Fibroblast of lung (primary cell): ENCODE measurements around the gene ASL. TPM values are rescaled to one million over a fixed set of nuclear protein-coding genes. Genes with fewer than 3 reads are reported as not detected.
"Not testable (repeated sequence)": the region's sequence is repeated elsewhere in the genome, so short reads cannot be mapped to it uniquely, and the experiment has no call there.

ENCODE experiments used
- DNase-seq, 2 donors: peaks; one replicate each; pipeline versions ENCODE4 v3.0.0 to v3.0.0-alpha.2; 2010; ENCODE audit warnings: low read depth in 2 of 2
- H2AFZ ChIP-seq: 2 replicates; pipeline ENCODE4 v1.5.1; 2012; ENCODE audit warnings: low read length, control low read depth, inconsistent platforms
- H3K27ac ChIP-seq: 2 replicates; pipeline ENCODE4 v1.5.1; 2011; ENCODE audit warnings: low read length, control low read depth; ENCODE audit not compliant: insufficient read depth
- H3K27me3 ChIP-seq: 2 replicates; pipeline ENCODE4 v1.5.1; 2011; ENCODE audit warnings: mild to moderate bottlenecking, low read length; ENCODE audit not compliant: control insufficient read depth, insufficient read depth
- H3K36me3 ChIP-seq: 2 replicates; pipeline ENCODE4 v1.5.1; 2011; ENCODE audit warnings: low read length; ENCODE audit not compliant: control insufficient read depth, insufficient read depth
- H3K4me1 ChIP-seq: 2 replicates; pipeline ENCODE4 v1.5.1; 2011; ENCODE audit warnings: low read length; ENCODE audit not compliant: control insufficient read depth, insufficient read depth; ENCODE audit errors: extremely low read depth
- H3K4me2 ChIP-seq: 2 replicates; pipeline ENCODE4 v1.5.1; 2011; ENCODE audit warnings: low read length, control low read depth; ENCODE audit not compliant: insufficient read depth; ENCODE audit errors: extremely low read depth
- H3K4me3 ChIP-seq, 4 experiments: fragments of 200-600 bp in 1 of 4; sonication (generic) in 1 of 4; replicated peaks in 1 of 4; 2 replicates each; pipeline ENCODE4 v1.5.1; 2011 to 2016; ENCODE audit warnings: low read length in 4 of 4, low read depth in 3 of 4, mild to moderate bottlenecking in 3 of 4, control low read depth in 2 of 4, inconsistent platforms in 1 of 4, mixed read lengths in 1 of 4; ENCODE audit not compliant: insufficient read depth in 1 of 4; ENCODE audit errors: control extremely low read depth in 1 of 4
- H3K79me2 ChIP-seq: 2 replicates; pipeline ENCODE4 v1.5.1; 2012; ENCODE audit warnings: mild to moderate bottlenecking, low read length, inconsistent platforms; ENCODE audit not compliant: control insufficient read depth, insufficient read depth
- H3K9ac ChIP-seq: 2 replicates; pipeline ENCODE4 v1.5.1; 2011; ENCODE audit warnings: mild to moderate bottlenecking, low read length, control low read depth; ENCODE audit not compliant: insufficient read depth
- H3K9me3 ChIP-seq: 2 replicates; pipeline ENCODE4 v1.5.1; 2012; ENCODE audit warnings: low read depth, low read length; ENCODE audit not compliant: control insufficient read depth, insufficient read depth
- H4K20me1 ChIP-seq: 2 replicates; pipeline ENCODE4 v1.5.1; 2011; ENCODE audit warnings: low read length; ENCODE audit not compliant: control insufficient read depth, insufficient read depth; ENCODE audit errors: extremely low read depth
- EZH2 ChIP-seq: IDR thresholded peaks from 2 replicates; pipeline ENCODE4 v1.5.1; 2012; ENCODE audit warnings: low read length, control low read depth, mild to moderate bottlenecking; ENCODE audit errors: missing control alignments
- polyA plus RNA-seq, 2 donors: library from polyadenylated mRNA; depleted of rRNA in 1 of 2; stranded (reverse) in 1 of 2; unstranded in 1 of 2; fragments of >200 nt; gene quantifications; 2 replicates each; pipeline ENCODE4 v1.2.1, GENCODE V29; 2011 to 2012; ENCODE audit warnings: missing spikeins in 1 of 2
- total RNA-seq: library from RNA; depleted of rRNA; stranded (reverse); fragments of >200 nt; gene quantifications from 2 replicates; pipeline ENCODE4 v1.2.1, GENCODE V29; 2014
- TF ChIP-seq, protein P1 (sequence below), 2 donors: IDR thresholded peaks in 1 of 2; conservative IDR thresholded peaks in 1 of 2; 1 replicate in 1 of 2; 2 replicates in 1 of 2; pipeline ENCODE4 v1.5.1; 2011 to 2012; ENCODE audit warnings: low read length in 2 of 2, control low read depth in 1 of 2, inconsistent platforms in 1 of 2, low read depth in 1 of 2, mild to moderate bottlenecking in 1 of 2

ASL gene
- total and polyA plus RNA-seq, 2 donors (not counting 1 experiment from before 2014, with no cell fraction given) = 27.0 to 36.0 TPM

DNA sequence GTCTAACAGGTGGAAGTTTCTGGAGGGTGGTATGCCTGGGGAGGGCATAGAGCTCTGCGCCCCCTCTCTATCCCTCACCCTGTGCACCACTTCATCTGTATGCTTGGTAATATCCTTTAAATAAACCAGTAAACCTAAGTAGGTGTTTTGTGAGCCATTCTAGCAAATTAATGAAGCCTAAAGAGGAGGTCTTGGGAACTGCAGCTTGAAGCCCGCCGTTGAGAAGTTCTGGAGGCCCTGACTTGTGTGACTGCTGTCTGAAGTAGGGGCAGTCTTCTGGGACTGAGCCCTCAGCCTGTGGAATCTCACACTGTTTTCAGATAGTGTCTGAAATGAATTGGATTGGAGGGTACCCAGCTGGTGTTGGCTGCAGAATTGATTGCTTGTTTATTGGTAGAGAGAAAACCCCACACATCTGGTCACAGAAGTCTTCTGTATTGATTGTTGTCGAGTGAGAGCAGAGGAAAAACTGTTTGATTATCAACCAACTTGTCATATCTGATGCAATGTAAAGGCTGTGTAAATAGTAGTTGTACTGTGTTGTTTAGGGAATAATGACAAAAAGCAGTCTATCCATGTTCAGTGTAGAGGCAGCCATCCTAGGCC, 43.7 kb downstream of the ASL start:
- no peak for DNase-seq
- Histone ChIP-seq H4K20me1 (no peaks in the 10 kb centered on the region), H3K27ac (no peak overlapping the region)

DNA sequence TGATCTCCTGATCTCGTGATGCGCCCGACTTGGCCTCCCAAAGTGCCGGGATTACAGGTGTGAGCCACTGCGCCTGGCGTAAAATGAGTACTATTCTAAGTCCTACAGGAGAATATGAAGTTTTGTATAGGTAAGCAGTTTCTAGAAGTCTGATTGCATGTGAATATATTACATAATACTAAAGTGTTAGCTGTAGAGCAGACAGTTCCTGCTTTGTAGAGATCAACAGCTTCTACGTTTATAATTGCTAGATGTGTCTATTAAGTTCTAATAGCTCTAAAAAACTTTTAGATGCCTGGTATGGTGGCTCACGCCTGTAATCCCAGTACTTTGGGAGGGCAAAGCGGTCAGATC, 47.5 kb downstream of the ASL start:
- no peak overlapping the region for H3K27ac ChIP-seq
- no peak overlapping the region for H3K4me3 ChIP-seq
- peaks cover 68% of the 10 kb centered on the region for H3K79me2 ChIP-seq
- no peak overlapping the region for H2AFZ ChIP-seq
- TF ChIP-seq, protein P1, sequence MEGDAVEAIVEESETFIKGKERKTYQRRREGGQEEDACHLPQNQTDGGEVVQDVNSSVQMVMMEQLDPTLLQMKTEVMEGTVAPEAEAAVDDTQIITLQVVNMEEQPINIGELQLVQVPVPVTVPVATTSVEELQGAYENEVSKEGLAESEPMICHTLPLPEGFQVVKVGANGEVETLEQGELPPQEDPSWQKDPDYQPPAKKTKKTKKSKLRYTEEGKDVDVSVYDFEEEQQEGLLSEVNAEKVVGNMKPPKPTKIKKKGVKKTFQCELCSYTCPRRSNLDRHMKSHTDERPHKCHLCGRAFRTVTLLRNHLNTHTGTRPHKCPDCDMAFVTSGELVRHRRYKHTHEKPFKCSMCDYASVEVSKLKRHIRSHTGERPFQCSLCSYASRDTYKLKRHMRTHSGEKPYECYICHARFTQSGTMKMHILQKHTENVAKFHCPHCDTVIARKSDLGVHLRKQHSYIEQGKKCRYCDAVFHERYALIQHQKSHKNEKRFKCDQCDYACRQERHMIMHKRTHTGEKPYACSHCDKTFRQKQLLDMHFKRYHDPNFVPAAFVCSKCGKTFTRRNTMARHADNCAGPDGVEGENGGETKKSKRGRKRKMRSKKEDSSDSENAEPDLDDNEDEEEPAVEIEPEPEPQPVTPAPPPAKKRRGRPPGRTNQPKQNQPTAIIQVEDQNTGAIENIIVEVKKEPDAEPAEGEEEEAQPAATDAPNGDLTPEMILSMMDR (conservative IDR thresholded peaks at IDR 0.05 in 1 of 2, IDR thresholded peaks at IDR 0.05 in 1 of 2; ENCODE audit: low read depth in 1 of 2, low read length in 2 of 2) = no peak
- no peak for TF ChIP-seq EZH2
- H3K4me1 ChIP-seq = peaks cover 2% of the 10 kb centered on the region
- H3K4me2 ChIP-seq = no peak overlapping the region
- no peaks in the 10 kb centered on the region for H4K20me1 ChIP-seq
- H3K27me3 ChIP-seq = no peaks in the 10 kb centered on the region
- no peaks in the 10 kb centered on the region for H3K9me3 ChIP-seq
- H3K9ac ChIP-seq = no peak overlapping the region
- DNase-seq = no peak
- no peaks in the 10 kb centered on the region for H3K36me3 ChIP-seq

More for the DNA sequence above, 43.7 kb downstream of the ASL start:
- Histone ChIP-seq H3K4me2 (no peak overlapping the region), H3K9me3 (no peaks in the 10 kb centered on the region), H3K27me3 (no peaks in the 10 kb centered on the region), H3K9ac (no peak overlapping the region), H3K4me1 (peaks cover 3% of the 10 kb centered on the region), H2AFZ (no peak overlapping the region), H3K79me2 (peaks cover 70% of the 10 kb centered on the region), H3K4me3 (no peak overlapping the region), H3K36me3 (peaks cover 1% of the 10 kb centered on the region)
- TF ChIP-seq, protein P1 (conservative IDR thresholded peaks at IDR 0.05 in 1 of 2, IDR thresholded peaks at IDR 0.05 in 1 of 2; ENCODE audit: low read depth in 1 of 2, low read length in 2 of 2) = no peak
- TF ChIP-seq EZH2 = no peak

DNA sequence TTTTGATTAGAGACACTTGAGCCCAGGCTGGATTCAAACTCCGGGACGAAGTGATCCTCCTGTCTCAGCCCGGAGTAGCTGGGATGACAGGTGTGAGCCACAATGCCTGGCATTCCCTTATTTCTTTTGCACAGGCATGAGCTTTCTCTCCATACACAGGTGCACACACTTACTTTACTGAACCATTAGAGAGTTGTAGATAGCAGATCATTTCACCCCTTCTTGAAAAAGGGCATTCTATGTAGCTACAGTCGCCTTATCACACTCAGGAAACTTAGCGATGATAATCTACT, 48.9 kb downstream of the ASL start:
- H3K4me3 ChIP-seq, H3K4me2 ChIP-seq, H3K27me3 ChIP-seq, H2AFZ ChIP-seq, H3K36me3 ChIP-seq, H4K20me1 ChIP-seq, H3K27ac ChIP-seq, DNase-seq, H3K9ac ChIP-seq, H3K9me3 ChIP-seq, H3K4me1 ChIP-seq: not testable (repeated sequence)
- peaks cover 59% of the 10 kb centered on the region for H3K79me2 ChIP-seq
